ENCODE data around the gene STK10.

- TF ChIP-seq CTCF (IDR thresholded peaks at IDR 0.05; ENCODE audit: insufficient read depth, low read depth, low read length) (no peak), EZH2 (IDR thresholded peaks at IDR 0.05; ENCODE audit: insufficient read depth, low read length) (no peak)
Observed at GRCh38 chr5:172200476-172200875, 12.5 kb upstream of the STK10 start.
